ENCODE data around the gene RAB9B.

The RAB9B gene

DNA sequence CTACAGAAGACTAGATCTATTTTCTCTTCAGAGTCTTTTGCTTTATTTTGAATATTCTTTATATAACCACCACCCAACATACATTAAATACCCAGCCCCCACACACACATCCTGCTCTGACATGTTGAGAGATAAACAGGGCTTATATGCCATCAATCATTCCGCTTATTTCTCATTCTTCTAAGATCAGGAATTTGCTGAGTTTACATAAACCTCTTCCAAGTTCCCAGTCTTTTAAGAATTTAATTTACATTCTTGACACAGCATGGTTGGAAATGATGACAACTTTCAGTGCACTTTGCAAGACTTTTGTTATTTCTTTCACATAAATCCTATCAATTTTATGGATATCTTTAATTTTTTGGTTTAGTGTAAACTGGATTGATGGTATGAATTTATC is 17.5 kb upstream of the RAB9B start:
- no peak overlapping the region for H3K27ac ChIP-seq
- TF ChIP-seq, protein P1, sequence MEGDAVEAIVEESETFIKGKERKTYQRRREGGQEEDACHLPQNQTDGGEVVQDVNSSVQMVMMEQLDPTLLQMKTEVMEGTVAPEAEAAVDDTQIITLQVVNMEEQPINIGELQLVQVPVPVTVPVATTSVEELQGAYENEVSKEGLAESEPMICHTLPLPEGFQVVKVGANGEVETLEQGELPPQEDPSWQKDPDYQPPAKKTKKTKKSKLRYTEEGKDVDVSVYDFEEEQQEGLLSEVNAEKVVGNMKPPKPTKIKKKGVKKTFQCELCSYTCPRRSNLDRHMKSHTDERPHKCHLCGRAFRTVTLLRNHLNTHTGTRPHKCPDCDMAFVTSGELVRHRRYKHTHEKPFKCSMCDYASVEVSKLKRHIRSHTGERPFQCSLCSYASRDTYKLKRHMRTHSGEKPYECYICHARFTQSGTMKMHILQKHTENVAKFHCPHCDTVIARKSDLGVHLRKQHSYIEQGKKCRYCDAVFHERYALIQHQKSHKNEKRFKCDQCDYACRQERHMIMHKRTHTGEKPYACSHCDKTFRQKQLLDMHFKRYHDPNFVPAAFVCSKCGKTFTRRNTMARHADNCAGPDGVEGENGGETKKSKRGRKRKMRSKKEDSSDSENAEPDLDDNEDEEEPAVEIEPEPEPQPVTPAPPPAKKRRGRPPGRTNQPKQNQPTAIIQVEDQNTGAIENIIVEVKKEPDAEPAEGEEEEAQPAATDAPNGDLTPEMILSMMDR (conservative IDR thresholded peaks at IDR 0.05), result no peak
- TF ChIP-seq ZFX (IDR thresholded peaks at IDR 0.05), result no peak

DNA sequence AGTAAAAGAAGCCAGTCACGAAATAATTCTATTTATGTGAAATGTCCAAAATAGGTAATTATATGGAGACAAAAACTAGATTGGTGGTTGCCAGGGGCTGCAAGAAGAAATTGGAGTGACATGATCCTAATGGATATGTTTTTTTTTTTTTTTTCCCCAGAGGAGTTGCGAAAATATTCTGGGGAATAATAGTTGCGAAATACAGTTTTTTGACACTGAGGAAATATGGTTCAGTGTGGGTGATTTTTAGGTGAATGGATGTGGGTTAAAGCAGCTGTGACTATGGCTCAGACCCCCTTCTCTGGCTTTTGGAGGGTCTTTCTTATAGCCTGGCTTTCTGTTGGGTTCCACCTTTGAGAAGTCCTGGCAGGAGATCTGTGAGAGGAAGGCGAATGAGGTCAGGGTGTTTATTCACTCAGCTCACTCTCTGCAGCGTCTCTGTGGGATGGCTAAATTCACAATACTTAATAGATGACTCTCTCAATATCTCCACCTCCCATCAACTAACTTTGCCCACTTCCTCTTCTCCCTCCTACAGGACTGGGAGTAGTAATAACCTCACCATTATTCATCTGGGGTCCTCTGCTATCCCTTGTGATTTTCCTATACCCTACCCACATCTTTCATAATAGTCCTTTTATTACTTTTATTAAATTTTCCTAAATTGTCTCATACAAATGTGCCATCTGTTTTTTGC is 15.3 kb upstream of the RAB9B start:
- no peak overlapping the region for H3K27ac ChIP-seq
- TF ChIP-seq, protein P1 (conservative IDR thresholded peaks at IDR 0.05), result no peak
- no peak for TF ChIP-seq ZFX (IDR thresholded peaks at IDR 0.05)

DNA sequence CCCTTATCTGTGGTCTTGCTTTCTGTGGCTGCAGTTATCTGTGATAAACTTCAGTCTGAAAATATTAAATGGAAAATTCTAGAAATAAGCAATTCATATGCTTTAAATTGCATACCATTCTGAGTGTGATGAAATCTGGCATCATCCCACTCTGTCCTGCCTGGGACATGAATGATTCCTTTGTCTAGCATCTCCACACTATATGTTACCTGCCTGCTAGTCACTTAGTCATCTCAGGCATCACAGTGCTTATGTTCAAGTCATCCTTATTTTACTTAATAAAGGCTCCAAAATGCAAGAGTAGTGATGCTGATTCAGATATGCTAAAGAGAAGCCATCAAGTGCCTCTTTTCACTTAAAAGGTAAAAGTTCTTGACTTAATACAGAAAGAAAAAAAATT is 14.3 kb upstream of the RAB9B start:
- no peak overlapping the region for H3K27ac ChIP-seq
- TF ChIP-seq, protein P1 (conservative IDR thresholded peaks at IDR 0.05), result no peak
- no peak for TF ChIP-seq ZFX (IDR thresholded peaks at IDR 0.05)

GRCh38 chrX:103845165-103845653 is 13.2 kb upstream of the RAB9B start:
- no peak for TF ChIP-seq ZFX (IDR thresholded peaks at IDR 0.05)
- TF ChIP-seq, protein P1 (conservative IDR thresholded peaks at IDR 0.05), result peak; percentile 73
- no peak overlapping the region for H3K27ac ChIP-seq

GRCh38 chrX:103839404-103839803 is 7.3 kb upstream of the RAB9B start:
- no peak overlapping the region for H3K27ac ChIP-seq
- no peak for TF ChIP-seq ZFX (IDR thresholded peaks at IDR 0.05)
- TF ChIP-seq, protein P1 (conservative IDR thresholded peaks at IDR 0.05), result no peak

GRCh38 chrX:103831342-103831802 is 685 bp downstream of the RAB9B start:
- TF ChIP-seq ZFX (IDR thresholded peaks at IDR 0.05), result no peak
- TF ChIP-seq, protein P1 (conservative IDR thresholded peaks at IDR 0.05), result no peak
- peak overlapping the region; percentile 55 for H3K27ac ChIP-seq

DNA sequence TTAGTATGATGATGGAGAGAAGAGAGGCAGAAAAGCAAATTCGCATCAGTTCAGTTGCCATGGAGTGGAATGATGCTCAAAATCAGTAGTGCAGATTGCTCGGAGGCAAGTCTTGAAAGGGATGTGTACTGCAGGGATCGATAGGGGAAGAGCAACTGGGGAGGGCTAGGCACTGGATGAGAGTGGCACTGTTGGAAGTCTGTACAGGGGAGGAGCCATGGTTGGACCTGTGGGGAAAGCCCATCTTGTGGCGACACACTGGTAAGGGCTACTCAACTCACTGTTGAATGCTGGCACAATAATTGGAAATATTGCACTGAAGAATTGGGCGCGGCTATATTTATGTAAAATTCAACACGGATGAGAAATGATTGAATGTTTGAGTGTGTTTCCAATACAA is 1.2 kb downstream of the RAB9B start:
- no peak for TF ChIP-seq ZFX (IDR thresholded peaks at IDR 0.05)
- TF ChIP-seq, protein P1 (conservative IDR thresholded peaks at IDR 0.05), result no peak
- H3K27ac ChIP-seq, result no peak overlapping the region
